HPDE6-E6E7 (cell line): ENCODE measurements around the gene NLGN2.
"Not testable (repeated sequence)": the region's sequence is repeated elsewhere in the genome, so short reads cannot be mapped to it uniquely, and the experiment has no call there.

Experiments used
- DNase-seq: peaks from one replicate; pipeline ENCODE4 v3.0.0; 2011; ENCODE audit warnings: missing footprints; ENCODE audit errors: extremely low spot score

Gene NLGN2

GRCh38 chr17:7407485-7408251, at the start of gene NLGN2:
Gene NLGN2, plus strand, starts transcription at chr17:7407845. Its CDS starts 411 bp downstream, at chr17:7408256.
- DNase-seq: no peak

GRCh38 chr17:7361906-7362305, 45.7 kb upstream of the NLGN2 start:
- no peak for DNase-seq

GRCh38 chr17:7363311-7363710, 44.3 kb upstream of the NLGN2 start:
- no peak for DNase-seq

GRCh38 chr17:7365963-7366362, 41.7 kb upstream of the NLGN2 start:
- DNase-seq: not testable (repeated sequence)

GRCh38 chr17:7367083-7367482, 40.6 kb upstream of the NLGN2 start:
- DNase-seq: no peak

- no peak for DNase-seq
Measured at GRCh38 chr17:7367918-7368598, 39.6 kb upstream of the NLGN2 start.

GRCh38 chr17:7368599-7368994, 39.0 kb upstream of the NLGN2 start:
- DNase-seq: not testable (repeated sequence)

- DNase-seq: no peak
Measured at GRCh38 chr17:7369825-7370224, 37.8 kb upstream of the NLGN2 start.

- no peak for DNase-seq
Measured at GRCh38 chr17:7370853-7371252, 36.8 kb upstream of the NLGN2 start.

- no peak for DNase-seq
Measured at GRCh38 chr17:7374353-7374752, 33.3 kb upstream of the NLGN2 start.

GRCh38 chr17:7379134-7379533, 28.5 kb upstream of the NLGN2 start:
- no peak for DNase-seq

- no peak for DNase-seq
Measured at GRCh38 chr17:7380321-7380720, 27.3 kb upstream of the NLGN2 start.

- peak; percentile 65 for DNase-seq
Measured at GRCh38 chr17:7380855-7381683, 26.6 kb upstream of the NLGN2 start, which contains the start of gene TNK1. Gene TNK1, plus strand, starts transcription at chr17:7381089. Its CDS starts 1,838 bp downstream, at chr17:7382927.

- DNase-seq: no peak
Measured at GRCh38 chr17:7382901-7383300, 24.7 kb upstream of the NLGN2 start.

- DNase-seq: no peak
Measured at GRCh38 chr17:7383371-7383741, 24.3 kb upstream of the NLGN2 start.

- DNase-seq: no peak
Measured at GRCh38 chr17:7383742-7384488, 23.7 kb upstream of the NLGN2 start.

GRCh38 chr17:7384489-7385081, 23.1 kb upstream of the NLGN2 start:
- no peak for DNase-seq

GRCh38 chr17:7388856-7389255, 18.8 kb upstream of the NLGN2 start:
- DNase-seq: no peak

- DNase-seq: no peak
Measured at GRCh38 chr17:7389924-7390910, 17.4 kb upstream of the NLGN2 start.

- no peak for DNase-seq
Measured at GRCh38 chr17:7391307-7391706, 16.3 kb upstream of the NLGN2 start.
